Measurements from ENCODE around the gene TP73. TPM values are rescaled to one million over a fixed set of nuclear protein-coding genes. Genes with fewer than 3 reads are reported as not detected.

The TP73 gene
- total and polyA plus RNA-seq, 2 donors (not counting 1 experiment from before 2014, with no cell fraction given), result 1.2 to 2.4 TPM

DNA sequence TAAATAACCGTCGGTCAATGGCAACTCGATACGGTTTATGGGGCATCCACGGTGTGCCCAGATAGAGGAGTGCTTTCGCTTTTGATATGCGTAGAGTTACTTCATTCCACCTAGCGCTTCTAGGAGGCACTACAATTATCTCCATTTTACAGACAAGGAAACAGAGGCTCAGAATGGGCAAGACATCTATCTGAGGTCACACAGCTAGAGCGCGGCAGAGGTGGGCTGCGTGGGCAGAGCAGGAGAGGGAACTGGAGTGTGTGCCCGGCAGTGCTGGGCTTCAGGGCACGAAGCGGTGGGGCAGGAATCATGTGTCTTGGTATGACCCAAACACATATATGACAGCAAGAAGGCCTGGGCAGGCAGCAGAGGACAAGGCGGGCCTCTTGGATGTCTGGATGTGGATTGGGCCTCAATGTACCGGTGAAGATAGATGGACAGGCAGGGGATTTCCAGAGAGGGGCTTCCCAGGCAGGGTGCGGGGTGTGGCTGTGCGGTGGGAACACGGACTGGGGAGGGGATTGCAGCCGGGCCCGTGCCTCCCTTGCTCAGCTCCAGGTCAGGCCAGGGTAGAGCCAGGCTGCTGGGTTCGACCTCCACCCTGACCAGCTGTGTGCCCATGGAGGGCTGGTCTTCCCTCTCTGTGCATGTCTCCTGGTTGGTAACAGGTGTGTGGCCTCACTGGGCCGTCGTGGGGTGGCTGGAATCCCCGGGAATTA lies 21.2 kb downstream of the TP73 start:
- peak overlapping the region; percentile 52 for H3K9ac ChIP-seq (ENCODE audit: low read length)
- ATAC-seq (ENCODE audit: low read depth), result peak; percentile 64

More for the DNA sequence above, 21.2 kb downstream of the TP73 start:
- H3K79me2 ChIP-seq (ENCODE audit: control insufficient read depth, insufficient read depth, low read length), result no peaks in the 10 kb centered on the region
- peak overlapping the region; percentile 80 for H3K27ac Mint-ChIP-seq
- H3K36me3 ChIP-seq (replicated peaks in 1 of 2; ENCODE audit: control extremely low read depth in 1 of 2, control insufficient read depth in 1 of 2, extremely low read depth in 1 of 2, insufficient read depth in 2 of 2, low read length in 1 of 2), result no peaks in the 10 kb centered on the region
- ChIA-PET CTCF (interaction anchor here (0.9 to 2.0 kb wide), 6 partner anchors 13 to 55 kb away, joined by 3 to 6 read pairs (median 4); partner anchors contain the start of gene WRAP73), POLR2A (no interaction called here)
- H3K27ac ChIP-seq (ENCODE audit: low read length in 2 of 2), result peak overlapping the region; percentile 33 to 43
- H2AFZ ChIP-seq (ENCODE audit: insufficient read depth, low read depth, low read length, poor library complexity, severe bottlenecking), result peak overlapping the region; percentile 46
- peak overlapping the region; percentile 68 for H3K4me2 ChIP-seq (replicated peaks; ENCODE audit: low read depth, low read length, poor library complexity, severe bottlenecking)
- H3K4me3 Mint-ChIP-seq, result peak overlapping the region; percentile 84
- no peaks in the 10 kb centered on the region for H3K9me3 Mint-ChIP-seq (ENCODE audit: insufficient read depth)
- H3K27me3 Mint-ChIP-seq, result no peaks in the 10 kb centered on the region
- peak; percentile 64 for DNase-seq
- H4K20me1 ChIP-seq (ENCODE audit: control insufficient read depth, insufficient read depth, low read length, poor library complexity, severe bottlenecking), result no peaks in the 10 kb centered on the region
- TF ChIP-seq, protein P1, sequence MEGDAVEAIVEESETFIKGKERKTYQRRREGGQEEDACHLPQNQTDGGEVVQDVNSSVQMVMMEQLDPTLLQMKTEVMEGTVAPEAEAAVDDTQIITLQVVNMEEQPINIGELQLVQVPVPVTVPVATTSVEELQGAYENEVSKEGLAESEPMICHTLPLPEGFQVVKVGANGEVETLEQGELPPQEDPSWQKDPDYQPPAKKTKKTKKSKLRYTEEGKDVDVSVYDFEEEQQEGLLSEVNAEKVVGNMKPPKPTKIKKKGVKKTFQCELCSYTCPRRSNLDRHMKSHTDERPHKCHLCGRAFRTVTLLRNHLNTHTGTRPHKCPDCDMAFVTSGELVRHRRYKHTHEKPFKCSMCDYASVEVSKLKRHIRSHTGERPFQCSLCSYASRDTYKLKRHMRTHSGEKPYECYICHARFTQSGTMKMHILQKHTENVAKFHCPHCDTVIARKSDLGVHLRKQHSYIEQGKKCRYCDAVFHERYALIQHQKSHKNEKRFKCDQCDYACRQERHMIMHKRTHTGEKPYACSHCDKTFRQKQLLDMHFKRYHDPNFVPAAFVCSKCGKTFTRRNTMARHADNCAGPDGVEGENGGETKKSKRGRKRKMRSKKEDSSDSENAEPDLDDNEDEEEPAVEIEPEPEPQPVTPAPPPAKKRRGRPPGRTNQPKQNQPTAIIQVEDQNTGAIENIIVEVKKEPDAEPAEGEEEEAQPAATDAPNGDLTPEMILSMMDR (IDR thresholded peaks at IDR 0.05), result peak; percentile 36
- TF ChIP-seq EZH2 (IDR thresholded peaks at IDR 0.05; ENCODE audit: borderline replicate concordance, insufficient read depth, low read depth, low read length, poor library complexity, severe bottlenecking), result no peak
- peak overlapping the region in 4 of 5 experiments; percentile 16 to 52 (median 43) for H3K4me3 ChIP-seq (ENCODE audit: control extremely low read depth in 1 of 5, extremely low read depth in 1 of 5, insufficient read depth in 1 of 5, low read depth in 2 of 5, low read length in 4 of 5)
- 63% methylated on average over 16 of the region's 25 CpGs for WGBS (ENCODE audit: insufficient coverage)
- peaks cover 56% of the 10 kb centered on the region for H3K4me1 Mint-ChIP-seq
- no peaks in the 10 kb centered on the region for H3K9me3 ChIP-seq (ENCODE audit: control extremely low read depth in 1 of 3, control insufficient read depth in 2 of 3, insufficient read depth in 1 of 3, low read length in 2 of 3)
- H3K4me1 ChIP-seq (ENCODE audit: control insufficient read depth in 2 of 2, insufficient read depth in 2 of 2, low read length in 2 of 2), result peaks cover 42 to 59% of the 10 kb centered on the region in 2 donors
- intact Hi-C loops (cut with micrococcal nuclease), result no loop called here
- H3K27me3 ChIP-seq (replicated peaks in 1 of 4; ENCODE audit: control extremely low read depth in 1 of 4, control insufficient read depth in 3 of 4, insufficient read depth in 4 of 4, low read length in 3 of 4), result no peaks in the 10 kb centered on the region

Measured in B cell (primary cell).